HepG2 (cell line): ENCODE data around the gene FMNL2. TPM values are rescaled to one million over a fixed set of nuclear protein-coding genes. Genes with fewer than 3 reads are reported as not detected.

Experiments used
- ATAC-seq: fragments of 200-7000 bp; cut with Tn5 transposase; 3 replicates; pipeline ENCODE4 v1.9.1; 2020; ENCODE audit warnings: mild to moderate bottlenecking, moderate library complexity
- BruUV-seq: library from RNA; stranded (reverse); fragments of 400-500 nt; replicated peaks from 2 replicates; lab custom pipeline; 2021; lab: Mats Ljungman, UMichigan
- CTCF ChIA-PET: fragments of 300-600 bp; formaldehyde crosslinking; extraction: SDS; loops from one replicate; lab custom pipeline; 2021; ENCODE audit warnings: low total read pairs, inconsistent platforms, low intra/inter-chr PET ratio; lab: Yijun Ruan, JAX
- POLR2A ChIA-PET: fragments of 350-600 bp; sonication (Branson Sonifier 250); formaldehyde crosslinking; loops from one replicate; lab custom pipeline; 2020; ENCODE audit warnings: antibody characterized with exemption, inconsistent platforms; lab: Yijun Ruan, JAX
- DNase-seq: peaks from one replicate; pipeline ENCODE4 v3.0.0-alpha.2; 2015; ENCODE audit warnings: low spot score
- FAIRE-seq: peaks from 3 replicates; lab custom pipeline; 2011; peaks lifted over from hg19 to GRCh38; lab: Jason Lieb, UNC
- H2AFZ ChIP-seq: one replicate; pipeline ENCODE4 v1.6.1; 2011; ENCODE audit warnings: low read length, inconsistent platforms
- H3K27ac ChIP-seq: fragments of 300-600 bp; 3 replicates; pipeline ENCODE4 v1.8.0; 2011; ENCODE audit warnings: mixed run types, mild to moderate bottlenecking, mixed read lengths, low read length, inconsistent platforms; ENCODE audit not compliant: insufficient read depth; ENCODE audit errors: extremely low read length
- H3K27me3 ChIP-seq, 2 experiments: fragments of 200-600 bp in 1 of 2; 2 replicates in 1 of 2; 3 replicates in 1 of 2; pipeline versions ENCODE4 v1.6.0 to v1.8.0; 2011; ENCODE audit warnings: low read length in 2 of 2, mild to moderate bottlenecking in 2 of 2, moderate library complexity in 2 of 2, inconsistent platforms in 1 of 2; ENCODE audit not compliant: insufficient read depth in 2 of 2, control insufficient read depth in 1 of 2
- H3K36me3 ChIP-seq, 2 experiments: fragments of 200-600 bp in 1 of 2; replicated peaks in 1 of 2; 2 replicates in 1 of 2; 3 replicates in 1 of 2; pipeline versions ENCODE4 v1.5.1 to v1.8.0; 2011; ENCODE audit warnings: low read length in 2 of 2, inconsistent platforms in 1 of 2; ENCODE audit not compliant: insufficient read depth in 2 of 2, control insufficient read depth in 1 of 2
- H3K4me1 ChIP-seq: 2 replicates; pipeline ENCODE4 v1.5.1; 2012; ENCODE audit warnings: low read length, inconsistent platforms; ENCODE audit not compliant: insufficient read depth
- H3K4me2 ChIP-seq: 2 replicates; pipeline ENCODE4 v1.6.0; 2011; ENCODE audit warnings: low read depth, low read length, inconsistent platforms
- H3K4me3 ChIP-seq, 3 experiments: fragments of 200-600 bp in 1 of 3; sonication (generic), shearing (Covaris generic) in 1 of 3; replicated peaks in 1 of 3; 2 replicates each; pipeline ENCODE4 v1.5.1; 2011 to 2016; ENCODE audit warnings: low read length in 3 of 3, inconsistent platforms in 2 of 3, low read depth in 2 of 3, mild to moderate bottlenecking in 2 of 3, control low read depth in 1 of 3, mixed read lengths in 1 of 3; ENCODE audit not compliant: insufficient read depth in 1 of 3
- H3K79me2 ChIP-seq: one replicate; pipeline ENCODE4 v1.6.1; 2011; ENCODE audit warnings: low read length, inconsistent platforms; ENCODE audit not compliant: insufficient read depth
- H3K9ac ChIP-seq: 2 replicates; pipeline ENCODE4 v1.6.0; 2011; ENCODE audit warnings: mild to moderate bottlenecking, low read depth, low read length, inconsistent platforms; ENCODE audit not compliant: insufficient read depth
- H3K9me3 ChIP-seq: 2 replicates; pipeline ENCODE4 v1.5.1; 2012; ENCODE audit warnings: mild to moderate bottlenecking, low read length
- H4K20me1 ChIP-seq: 2 replicates; pipeline ENCODE4 v1.6.0; 2011; ENCODE audit warnings: inconsistent platforms, mild to moderate bottlenecking, low read length, moderate library complexity; ENCODE audit not compliant: insufficient read depth
- AGO2 ChIP-seq: fragments of 200-400 bp; formaldehyde crosslinking; optimal IDR thresholded peaks from 2 replicates; pipeline ENCODE3; 2017; ENCODE audit warnings: mild to moderate bottlenecking, low read depth, low read length, moderate library complexity
- EED ChIP-seq: sonication (generic); formaldehyde crosslinking; IDR thresholded peaks from 2 replicates; pipeline ENCODE4 v1.5.0; 2020; ENCODE audit warnings: mild to moderate bottlenecking, missing genetic modification reagents
- LRRFIP1 ChIP-seq: sonication (generic); formaldehyde crosslinking; conservative IDR thresholded peaks from 2 replicates; pipeline ENCODE4 v1.4.0; 2020; ENCODE audit warnings: missing genetic modification reagents
- NKX3-1 ChIP-seq: sonication (generic); formaldehyde crosslinking; IDR thresholded peaks from 2 replicates; pipeline ENCODE4 v1.5.0; 2020; ENCODE audit warnings: missing genetic modification reagents
- RAD51 ChIP-seq: fragments of 450-650 bp; IDR thresholded peaks from 2 replicates; pipeline ENCODE4 v1.6.1; 2016; ENCODE audit warnings: borderline replicate concordance
- SKI ChIP-seq: fragments of 450-650 bp; IDR thresholded peaks from one replicate; pipeline ENCODE4 v1.6.1; 2018; ENCODE audit warnings: mild to moderate bottlenecking; ENCODE audit not compliant: partially characterized antibody
- SOX13 ChIP-seq, 3 experiments: fragments of 450-650 bp in 1 of 3; sonication (generic) in 1 of 3; formaldehyde crosslinking in 1 of 3; IDR thresholded peaks in 2 of 3; conservative IDR thresholded peaks in 1 of 3; 2 replicates each; pipeline versions ENCODE4 v1.5.0 to v1.6.1; 2016 to 2020; ENCODE audit warnings: antibody characterized with exemption in 1 of 3, mild to moderate bottlenecking in 1 of 3, missing compliant biosample characterization in 1 of 3, missing genetic modification reagents in 1 of 3, moderate library complexity in 1 of 3
- TMF1 ChIP-seq: sonication (generic); formaldehyde crosslinking; IDR thresholded peaks from 2 replicates; pipeline ENCODE4 v1.8.1; 2022; ENCODE audit warnings: low read depth, missing genetic modification reagents
- ZC3H13 ChIP-seq: sonication (generic); formaldehyde crosslinking; IDR thresholded peaks from 2 replicates; pipeline ENCODE4 v1.8.1; 2023; ENCODE audit warnings: mild to moderate bottlenecking, missing genetic modification reagents, moderate library complexity
- ZIK1 ChIP-seq: sonication (generic); formaldehyde crosslinking; IDR thresholded peaks from 2 replicates; pipeline ENCODE4 v1.5.0; 2020; ENCODE audit warnings: mild to moderate bottlenecking, low read depth, missing genetic modification reagents, borderline replicate concordance
- ZKSCAN1 ChIP-seq: fragments of 150-350 bp; IDR thresholded peaks from 2 replicates; pipeline ENCODE4 v1.6.1; 2014; ENCODE audit warnings: low read length
- ZNF17 ChIP-seq: sonication (generic); formaldehyde crosslinking; IDR thresholded peaks from 2 replicates; pipeline ENCODE4 v1.5.0; 2020; ENCODE audit warnings: mild to moderate bottlenecking, missing genetic modification reagents
- ZNF337 ChIP-seq: sonication (generic); formaldehyde crosslinking; IDR thresholded peaks from 2 replicates; pipeline ENCODE4 v1.5.1; 2020; ENCODE audit warnings: missing genetic modification reagents, low read depth, mild to moderate bottlenecking, borderline replicate concordance
- ZNF33A ChIP-seq: sonication (generic); formaldehyde crosslinking; IDR thresholded peaks from 2 replicates; pipeline ENCODE4 v1.5.1; 2020; ENCODE audit warnings: missing genetic modification reagents, mild to moderate bottlenecking, moderate library complexity, borderline replicate concordance
- ZNF530 ChIP-seq: sonication (generic); formaldehyde crosslinking; IDR thresholded peaks from 2 replicates; pipeline ENCODE4 v1.5.0; 2020; ENCODE audit warnings: low read depth, mild to moderate bottlenecking, missing genetic modification reagents
- ZNF670 ChIP-seq: sonication (generic); formaldehyde crosslinking; IDR thresholded peaks from 2 replicates; pipeline ENCODE4 v1.8.0; 2022; ENCODE audit warnings: mild to moderate bottlenecking, missing genetic modification reagents, borderline replicate concordance
- ZNF737 ChIP-seq: sonication (generic); formaldehyde crosslinking; IDR thresholded peaks from 2 replicates; pipeline ENCODE4 v1.5.0; 2020; ENCODE audit warnings: missing genetic modification reagents, mild to moderate bottlenecking, borderline replicate concordance
- WGBS: methylation state at CpG from one replicate; pipeline ENCODE4 v1.1.6; 2017; ENCODE audit warnings: low lambda C conversion rate; 5-methylcytosine and 5-hydroxymethylcytosine counted together
- in situ Hi-C: cut with HindIII; loops from 2 replicates; pipeline ENCODE4 v1.10.0; 2017; ENCODE audit warnings: low pct_unique_long_range_greater_than_20kb; ENCODE audit not compliant: extremely low pct_ligation_motif_present
- intact Hi-C: fragments of 100-400 bp; cut with micrococcal nuclease; formaldehyde crosslinking; loops from one replicate; pipeline ENCODE4 v1.10.0; 2022; ENCODE audit not compliant: unreplicated experiment
- polyA plus RNA-seq, 8 experiments: library from polyadenylated mRNA; depleted of rRNA in 3 of 8; stranded (reverse) in 7 of 8; unstranded in 1 of 8; fragments of >200 nt; fragmentation: Illumina TruSeq in 4 of 8; extraction: Trizol in 4 of 8; gene quantifications; 2 replicates each; pipeline versions ENCODE4 v1.2.1 to v1.2.3, GENCODE V29; 2011 to 2016; ENCODE audit warnings: low read depth in 4 of 8, missing spikeins in 1 of 8, mixed read lengths in 1 of 8; ENCODE audit not compliant: insufficient read depth in 1 of 8
- total RNA-seq, 5 experiments: library from RNA; depleted of rRNA; stranded (reverse); fragments of >200 nt; fragmentation: Illumina TruSeq; extraction: Trizol; gene quantifications; 2 replicates each; pipeline ENCODE4 v1.2.3, GENCODE V29; 2016; ENCODE audit warnings: low read depth in 1 of 5
- TF ChIP-seq, protein P1 (sequence below): sonication (generic); formaldehyde crosslinking; IDR thresholded peaks from 2 replicates; pipeline ENCODE4 v1.4.0; 2020; ENCODE audit warnings: missing genetic modification reagents, mild to moderate bottlenecking, borderline replicate concordance
- TF ChIP-seq, protein P2 (sequence below): fragments of 450-650 bp; IDR thresholded peaks from 2 replicates; pipeline ENCODE4 v1.6.1; 2016

The FMNL2 gene
- total and polyA plus RNA-seq, 2 of the 13 experiments (the other 11 are each of a cell fraction or from before 2014, with no cell fraction given): 66.5 to 67.7 TPM

- no peak for TF ChIP-seq ZNF337 (CRISPR knock-in tag)
- TF ChIP-seq RAD51: no peak
- no peak for TF ChIP-seq NKX3-1 (CRISPR knock-in tag)
- TF ChIP-seq SKI: no peak
- no peak for TF ChIP-seq ZNF17
- no peak for TF ChIP-seq ZIK1 (CRISPR knock-in tag)
- TF ChIP-seq ZNF530 (CRISPR knock-in tag): no peak
These were observed 300.8 kb downstream of the FMNL2 start (continued) for GRCh38 chr2:152635635-152636298.

DNA sequence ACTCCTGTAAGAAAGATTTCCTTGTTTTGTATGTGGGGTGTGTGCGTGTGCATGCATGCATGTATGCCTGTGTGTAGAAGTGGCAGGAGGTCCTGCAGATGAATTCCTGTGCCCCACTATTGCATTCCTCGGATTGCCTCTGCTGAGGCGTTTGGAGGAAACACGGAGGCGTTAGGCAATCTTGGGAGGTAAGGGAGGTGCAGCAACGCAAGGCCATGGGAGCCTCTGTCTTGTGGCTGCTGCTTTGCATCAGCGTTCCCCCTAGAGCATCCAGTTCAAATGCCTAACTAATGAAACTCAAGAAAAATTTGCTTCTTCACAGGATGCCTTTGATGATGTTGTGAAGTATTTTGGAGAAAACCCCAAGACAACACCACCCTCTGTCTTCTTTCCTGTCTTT, 302.3 kb downstream of the FMNL2 start:
- H3K4me2 ChIP-seq: no peak overlapping the region
- ATAC-seq: no peak
- 98% methylated on average over 7 of the region's 7 CpGs for WGBS
- H3K4me1 ChIP-seq: no peaks in the 10 kb centered on the region
- no peak overlapping the region for H2AFZ ChIP-seq
- no peaks in the 10 kb centered on the region for H3K79me2 ChIP-seq
- H3K27me3 ChIP-seq: no peaks in the 10 kb centered on the region
- CTCF ChIA-PET: no interaction called here
- no peak overlapping the region for H3K9ac ChIP-seq
- no peaks in the 10 kb centered on the region for H3K9me3 ChIP-seq
- no peak overlapping the region for H3K27ac ChIP-seq
- POLR2A ChIA-PET: no interaction called here
- in situ Hi-C loops: loop anchor here (5.0 to 10.0 kb wide), 3 partner anchors 302 to 602 kb away; partner anchors contain the start of gene FMNL2
- H4K20me1 ChIP-seq: no peaks in the 10 kb centered on the region
- no TSS peak for BruUV-seq
- H3K4me3 ChIP-seq: no peak overlapping the region
- peaks cover 38 to 81% of the 10 kb centered on the region in 2 experiments for H3K36me3 ChIP-seq
- FAIRE-seq: no peak
- intact Hi-C loops: no loop called here
- no peak for DNase-seq
- TF ChIP-seq ZC3H13 (no peak), AGO2 (no peak), ZNF33A (CRISPR knock-in tag) (no peak), EED (no peak), LRRFIP1 (CRISPR knock-in tag) (no peak), TMF1 (no peak), SOX13 (IDR thresholded peaks at IDR 0.05) (no peak), SOX13 (CRISPR knock-in tag; conservative IDR thresholded peaks at IDR 0.05 in 1 of 2, IDR thresholded peaks at IDR 0.05 in 1 of 2) (no peak), ZNF670 (no peak), ZNF737 (CRISPR knock-in tag) (no peak), ZKSCAN1 (no peak)
- TF ChIP-seq, protein P1, sequence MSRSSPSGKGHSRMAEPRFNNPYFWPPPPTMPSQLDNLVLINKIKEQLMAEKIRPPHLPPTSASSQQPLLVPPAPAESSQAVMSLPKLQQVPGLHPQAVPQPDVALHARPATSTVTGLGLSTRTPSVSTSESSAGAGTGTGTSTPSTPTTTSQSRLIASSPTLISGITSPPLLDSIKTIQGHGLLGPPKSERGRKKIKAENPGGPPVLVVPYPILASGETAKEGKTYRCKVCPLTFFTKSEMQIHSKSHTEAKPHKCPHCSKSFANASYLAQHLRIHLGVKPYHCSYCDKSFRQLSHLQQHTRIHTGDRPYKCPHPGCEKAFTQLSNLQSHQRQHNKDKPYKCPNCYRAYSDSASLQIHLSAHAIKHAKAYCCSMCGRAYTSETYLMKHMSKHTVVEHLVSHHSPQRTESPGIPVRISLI (CRISPR knock-in tag): no peak
- TF ChIP-seq, protein P2, sequence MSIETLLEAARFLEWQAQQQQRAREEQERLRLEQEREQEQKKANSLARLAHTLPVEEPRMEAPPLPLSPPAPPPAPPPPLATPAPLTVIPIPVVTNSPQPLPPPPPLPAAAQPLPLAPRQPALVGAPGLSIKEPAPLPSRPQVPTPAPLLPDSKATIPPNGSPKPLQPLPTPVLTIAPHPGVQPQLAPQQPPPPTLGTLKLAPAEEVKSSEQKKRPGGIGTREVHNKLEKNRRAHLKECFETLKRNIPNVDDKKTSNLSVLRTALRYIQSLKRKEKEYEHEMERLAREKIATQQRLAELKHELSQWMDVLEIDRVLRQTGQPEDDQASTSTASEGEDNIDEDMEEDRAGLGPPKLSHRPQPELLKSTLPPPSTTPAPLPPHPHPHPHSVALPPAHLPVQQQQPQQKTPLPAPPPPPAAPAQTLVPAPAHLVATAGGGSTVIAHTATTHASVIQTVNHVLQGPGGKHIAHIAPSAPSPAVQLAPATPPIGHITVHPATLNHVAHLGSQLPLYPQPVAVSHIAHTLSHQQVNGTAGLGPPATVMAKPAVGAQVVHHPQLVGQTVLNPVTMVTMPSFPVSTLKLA: no peak
